Nephron (organoid): ENCODE results near the gene ADCY9.
"Not testable (repeated sequence)": the region's sequence is repeated elsewhere in the genome, so short reads cannot be mapped to it uniquely, and the experiment has no call there.

Source experiments
- H3K27ac Mint-ChIP-seq, 3 experiments: 2 replicates each; pipeline ENCODE4 v1.8.0; 2020; ENCODE audit warnings: mixed read lengths in 3 of 3, mild to moderate bottlenecking in 2 of 3, moderate library complexity in 1 of 3
- H3K27me3 Mint-ChIP-seq: 2 replicates; pipeline ENCODE4 v1.8.0; 2021; ENCODE audit warnings: low read depth, mild to moderate bottlenecking, moderate library complexity, mixed read lengths
- H3K36me3 Mint-ChIP-seq: 2 replicates; pipeline ENCODE4 v1.8.0; 2020; ENCODE audit warnings: low read depth, mixed read lengths
- H3K4me1 Mint-ChIP-seq: 2 replicates; pipeline ENCODE4 v1.8.0; 2020; ENCODE audit warnings: mixed read lengths
- H3K4me3 Mint-ChIP-seq, 3 experiments: 2 replicates each; pipeline ENCODE4 v1.8.0; 2020; ENCODE audit warnings: mild to moderate bottlenecking in 3 of 3, mixed read lengths in 3 of 3, moderate library complexity in 2 of 3
- H3K9me3 Mint-ChIP-seq: 2 replicates; pipeline ENCODE4 v1.8.0; 2020; ENCODE audit warnings: mixed read lengths
- CTCF ChIP-seq, 3 experiments: fragments of 200-600 bp; sonication (generic); IDR thresholded peaks; one replicate each; pipeline ENCODE4 v1.5.0; 2021; ENCODE audit warnings: antibody characterized with exemption in 3 of 3; ENCODE audit not compliant: unreplicated experiment in 3 of 3

Gene ADCY9

DNA sequence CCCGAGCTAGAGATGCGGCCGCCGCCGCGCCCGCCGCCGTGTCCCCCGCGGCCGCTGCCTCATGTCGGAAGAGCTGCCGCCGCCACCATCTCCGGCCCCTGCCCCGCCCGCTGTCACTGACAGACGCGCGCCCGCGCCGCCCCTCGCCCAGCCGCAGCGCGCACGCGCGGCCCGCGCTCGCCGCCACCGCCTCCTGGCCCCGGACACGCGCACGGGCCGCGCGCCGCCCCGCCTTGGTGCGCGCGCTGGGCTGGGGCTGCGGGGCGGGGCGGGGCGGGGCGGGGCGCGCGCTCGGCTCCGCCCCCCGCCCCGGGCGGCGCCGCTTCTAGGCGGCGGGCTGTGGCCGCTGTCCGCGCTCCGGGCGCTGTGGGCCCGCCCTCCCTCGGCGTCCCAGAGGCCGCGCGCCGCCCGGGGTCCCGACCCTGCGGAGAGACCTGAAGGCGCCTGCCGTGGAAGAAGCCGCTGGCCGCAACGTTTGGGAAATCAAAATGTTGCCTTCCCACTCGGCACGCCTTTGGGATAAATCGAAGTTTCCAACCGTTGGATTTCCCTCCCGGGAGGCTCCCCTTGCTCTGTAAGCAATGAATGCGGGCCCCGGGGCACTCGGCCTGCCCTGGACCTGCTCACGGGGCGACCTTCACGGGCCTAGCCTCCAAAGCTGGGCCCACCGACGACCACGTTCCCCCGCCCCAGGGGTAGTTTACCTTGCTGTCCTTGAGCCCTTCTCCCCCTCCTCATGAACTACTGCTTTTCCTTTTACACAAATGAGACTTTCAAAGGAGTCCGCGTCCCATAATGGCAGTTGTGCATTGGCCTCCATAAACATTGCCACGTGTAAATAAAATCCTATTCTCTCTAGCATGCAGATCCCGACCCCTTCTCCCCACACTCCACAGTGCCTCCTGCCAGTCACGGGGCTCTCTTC, at the start of gene ADCY9:
Gene ADCY9, minus strand, starts transcription at position 118 of the 925 bp plus-strand sequence. CDS start 1,000 bp downstream, outside the sequence.
- Mint-ChIP-seq H3K36me3 (peaks cover 6% of the 10 kb centered on the region), H3K27ac (peak within 1 kb of the TSS; percentile 62 to 67 (median 62)), H3K27me3 (no peaks in the 10 kb centered on the region), H3K4me3 (peak within 1 kb of the TSS; percentile 79 to 89 (median 88)), H3K4me1 (peaks cover 35% of the 10 kb centered on the region), H3K9me3 (no peaks in the 10 kb centered on the region)
- no peak for TF ChIP-seq CTCF (IDR thresholded peaks at IDR 0.05; ENCODE audit: unreplicated experiment in 3 of 3)

DNA sequence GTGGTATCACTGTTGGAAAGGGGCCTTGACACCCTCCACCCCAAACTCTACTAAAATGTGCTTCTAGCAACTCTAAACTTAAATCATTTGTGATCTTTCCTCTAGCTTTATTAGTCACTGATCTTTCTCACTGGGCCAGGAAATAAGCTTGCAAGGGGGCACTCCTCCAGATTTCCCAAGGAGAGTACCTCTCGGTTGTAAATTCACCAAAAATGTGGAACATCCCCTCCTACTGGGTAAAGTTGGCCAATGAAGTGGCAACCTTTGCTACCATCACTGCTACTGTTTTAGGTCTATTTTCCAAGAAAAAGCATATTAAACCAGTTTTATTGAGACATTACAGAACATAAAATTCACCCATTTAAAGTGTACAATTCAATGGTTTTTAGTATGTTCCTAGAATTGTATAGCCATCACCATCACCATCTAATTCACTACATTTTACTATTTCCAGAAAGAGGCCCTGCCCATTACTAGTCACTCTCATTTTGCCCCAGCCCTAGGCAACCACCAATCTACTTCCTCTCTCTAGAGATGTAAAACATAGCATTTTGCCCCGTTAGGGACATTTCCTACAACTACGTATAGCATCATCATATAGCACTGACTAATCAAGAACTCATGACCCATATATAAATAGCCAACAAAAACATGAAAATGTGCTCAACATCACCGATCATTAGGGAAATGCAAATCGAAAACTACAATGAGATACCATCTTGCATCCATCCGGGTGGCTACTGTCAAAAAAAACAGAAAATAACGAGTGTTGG, 44.6 kb upstream of the ADCY9 start:
- Mint-ChIP-seq H3K27me3 (peaks cover 4% of the 10 kb centered on the region), H3K9me3 (no peaks in the 10 kb centered on the region), H3K4me1 (no peaks in the 10 kb centered on the region), H3K36me3 (no peaks in the 10 kb centered on the region), H3K27ac (no peak overlapping the region), H3K4me3 (no peak overlapping the region)
- no peak for TF ChIP-seq CTCF (IDR thresholded peaks at IDR 0.05; ENCODE audit: unreplicated experiment in 3 of 3)

- no peaks in the 10 kb centered on the region for H3K36me3 Mint-ChIP-seq
- no peaks in the 10 kb centered on the region for H3K9me3 Mint-ChIP-seq
- no peaks in the 10 kb centered on the region for H3K4me1 Mint-ChIP-seq
- H3K4me3 Mint-ChIP-seq = no peak overlapping the region
- H3K27me3 Mint-ChIP-seq = peaks cover 5% of the 10 kb centered on the region
- no peak overlapping the region for H3K27ac Mint-ChIP-seq
- TF ChIP-seq CTCF (IDR thresholded peaks at IDR 0.05; ENCODE audit: unreplicated experiment in 3 of 3) = no peak
These were observed 43.5 kb upstream of the ADCY9 start for GRCh38 chr16:4159726-4160125.

DNA sequence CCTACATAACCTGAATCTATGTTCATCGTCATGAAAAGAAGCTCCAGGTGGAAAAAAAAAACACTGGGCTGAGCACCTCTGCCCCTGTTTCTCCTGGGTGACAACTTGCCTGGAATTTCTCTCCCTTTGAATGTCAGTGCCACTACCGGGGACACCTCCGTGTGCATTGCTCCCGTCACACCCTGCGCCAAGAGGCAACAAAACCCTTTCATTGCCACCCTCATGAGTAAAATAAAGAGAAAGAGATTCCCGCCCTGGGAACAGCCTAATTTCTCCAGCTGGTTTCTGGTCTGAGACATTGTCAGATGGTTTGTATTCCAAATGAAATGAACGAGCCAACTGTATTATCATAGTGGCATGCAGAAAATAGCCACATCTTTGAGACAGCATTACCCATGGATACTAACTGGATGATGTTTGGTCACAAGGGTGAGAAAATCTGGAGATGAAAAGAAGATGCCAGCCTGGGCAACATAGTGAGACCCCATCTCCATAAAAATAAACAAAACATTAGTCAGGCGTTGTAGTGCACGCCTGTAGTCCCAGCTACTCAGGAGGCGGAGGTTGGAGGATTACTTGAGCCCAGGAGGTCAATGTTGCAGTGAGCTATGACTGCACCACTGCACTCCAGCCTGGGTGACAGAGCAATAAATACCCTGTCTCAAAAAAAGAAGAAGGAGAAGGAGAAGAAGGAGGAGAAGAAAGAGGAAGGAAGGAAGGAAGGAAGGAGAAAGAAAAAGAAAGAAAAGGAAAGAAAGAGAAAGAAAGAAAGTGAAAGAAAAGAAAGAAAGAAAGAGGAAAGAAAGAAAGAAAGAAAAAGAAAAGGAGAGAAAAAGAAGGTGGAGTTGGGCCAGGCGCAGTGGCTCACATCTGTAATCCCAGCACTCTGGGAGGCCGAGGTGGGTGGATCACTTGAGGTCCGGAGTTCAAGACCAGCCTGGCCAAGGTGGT, 42.2 kb upstream of the ADCY9 start:
- Mint-ChIP-seq H3K4me1 (no peaks in the 10 kb centered on the region), H3K4me3 (no peak overlapping the region), H3K27ac (no peak overlapping the region), H3K9me3 (no peaks in the 10 kb centered on the region), H3K27me3 (peaks cover 5% of the 10 kb centered on the region), H3K36me3 (no peaks in the 10 kb centered on the region)
- TF ChIP-seq CTCF (IDR thresholded peaks at IDR 0.05; ENCODE audit: unreplicated experiment in 3 of 3) = no peak

DNA sequence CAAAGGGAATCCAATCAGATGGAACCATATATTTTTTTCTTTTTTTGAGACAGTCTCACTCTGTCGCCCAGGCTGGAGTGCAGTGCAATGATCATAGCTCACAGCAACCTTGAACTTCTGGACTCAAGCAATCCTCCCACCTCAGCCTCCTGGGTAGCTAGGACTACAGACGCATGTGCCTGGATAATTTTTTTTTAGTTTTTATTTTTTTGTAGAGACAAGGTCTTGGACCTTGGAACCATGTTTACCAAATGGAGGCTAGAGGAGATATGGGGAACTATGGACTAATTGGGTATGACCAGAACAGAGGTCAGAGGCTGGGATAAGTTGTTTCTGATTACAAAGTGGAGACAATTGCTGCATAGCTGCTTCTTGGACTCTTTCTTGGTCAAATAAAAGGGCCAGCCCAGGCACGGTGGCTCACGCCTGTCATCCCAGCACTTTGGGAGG, 41.2 kb upstream of the ADCY9 start:
- H3K9me3 Mint-ChIP-seq = no peaks in the 10 kb centered on the region
- H3K4me1 Mint-ChIP-seq = no peaks in the 10 kb centered on the region
- no peaks in the 10 kb centered on the region for H3K36me3 Mint-ChIP-seq
- H3K27me3 Mint-ChIP-seq = peaks cover 8% of the 10 kb centered on the region
- TF ChIP-seq CTCF (IDR thresholded peaks at IDR 0.05; ENCODE audit: unreplicated experiment in 3 of 3) = no peak
- H3K4me3 Mint-ChIP-seq = no peak overlapping the region
- H3K27ac Mint-ChIP-seq = no peak overlapping the region

- not testable (repeated sequence) for H3K27ac Mint-ChIP-seq, H3K4me3 Mint-ChIP-seq, H3K9me3 Mint-ChIP-seq, H3K4me1 Mint-ChIP-seq, H3K36me3 Mint-ChIP-seq, H3K27me3 Mint-ChIP-seq
These were observed 40.3 kb upstream of the ADCY9 start for GRCh38 chr16:4156503-4156902.

DNA sequence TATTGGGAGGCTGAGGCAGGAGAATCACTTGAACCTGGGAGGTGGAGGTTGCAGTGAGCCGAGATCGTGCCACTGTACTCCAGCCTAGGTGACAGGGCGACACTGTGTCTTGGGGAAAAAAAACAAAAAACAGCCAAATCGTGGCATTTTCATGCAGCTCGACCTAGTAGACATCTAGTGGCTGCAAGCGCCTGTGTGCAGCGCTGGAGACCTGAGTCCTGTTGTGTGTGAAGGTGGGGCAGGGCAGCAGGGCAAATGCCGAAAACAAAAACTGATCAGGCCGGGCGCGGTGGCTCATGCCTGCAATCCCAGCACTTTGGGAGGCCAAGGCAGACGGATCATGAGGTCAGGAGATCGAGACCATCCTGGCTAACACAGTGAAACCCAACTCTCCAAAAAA, 37.1 kb upstream of the ADCY9 start:
- H3K4me3 Mint-ChIP-seq, H3K4me1 Mint-ChIP-seq, H3K27ac Mint-ChIP-seq, H3K9me3 Mint-ChIP-seq, H3K36me3 Mint-ChIP-seq, H3K27me3 Mint-ChIP-seq: not testable (repeated sequence)
